ENCODE data around the gene DLG2.

DLG2 gene

GRCh38 chr11:84414920-84415319 is 1212.2 kb downstream of the DLG2 start:
- no peak for DNase-seq

GRCh38 chr11:84413549-84413948 is 1213.6 kb downstream of the DLG2 start:
- DNase-seq = no peak

GRCh38 chr11:84412862-84413261 is 1214.3 kb downstream of the DLG2 start:
- DNase-seq = no peak

GRCh38 chr11:84408946-84409411 is 1218.2 kb downstream of the DLG2 start:
- DNase-seq = no peak

GRCh38 chr11:84407091-84407490 is 1220.1 kb downstream of the DLG2 start:
- DNase-seq = no peak

- peak; percentile 56 for DNase-seq
Observed at GRCh38 chr11:84398017-84398626, 1229.0 kb downstream of the DLG2 start.

- DNase-seq = no peak
Observed at GRCh38 chr11:84396521-84396920, 1230.6 kb downstream of the DLG2 start.

- DNase-seq = no peak
Observed at GRCh38 chr11:84390441-84391078, 1236.6 kb downstream of the DLG2 start.

- no peak for DNase-seq
Observed at GRCh38 chr11:84389696-84390095, 1237.4 kb downstream of the DLG2 start.

- no peak for DNase-seq
Observed at GRCh38 chr11:84384731-84385130, 1242.4 kb downstream of the DLG2 start.

GRCh38 chr11:84383576-84383975 is 1243.6 kb downstream of the DLG2 start:
- no peak for DNase-seq

- DNase-seq = no peak
Observed at GRCh38 chr11:84381666-84382065, 1245.5 kb downstream of the DLG2 start.

- no peak for DNase-seq
Observed at GRCh38 chr11:84372381-84372950, 1254.7 kb downstream of the DLG2 start.

- DNase-seq = no peak
Observed at GRCh38 chr11:84358034-84358433, 1269.1 kb downstream of the DLG2 start.

- no peak for DNase-seq
Observed at GRCh38 chr11:84355911-84356310, 1271.2 kb downstream of the DLG2 start.

GRCh38 chr11:84345597-84345996 is 1281.5 kb downstream of the DLG2 start:
- DNase-seq = no peak

GRCh38 chr11:84345027-84345426 is 1282.1 kb downstream of the DLG2 start:
- DNase-seq = no peak

- DNase-seq = no peak
Observed at GRCh38 chr11:84339796-84340195, 1287.3 kb downstream of the DLG2 start.

GRCh38 chr11:84333221-84333620 is 1293.9 kb downstream of the DLG2 start:
- no peak for DNase-seq

GRCh38 chr11:84322211-84322610 is 1304.9 kb downstream of the DLG2 start:
- DNase-seq = no peak

- no peak for DNase-seq
Observed at GRCh38 chr11:84319863-84320262, 1307.3 kb downstream of the DLG2 start.

GRCh38 chr11:84316866-84317555 is 1310.1 kb downstream of the DLG2 start:
- DNase-seq = peak; percentile 11

GRCh38 chr11:84313830-84314359 is 1313.2 kb downstream of the DLG2 start:
- no peak for DNase-seq

GRCh38 chr11:84310268-84310667 is 1316.9 kb downstream of the DLG2 start:
- DNase-seq = no peak

Data from SHP77 treated with DMSO at 0.1 percent for 48 hours (cell line).